T-cell (primary cell): ENCODE data around the gene TMEM178B. TPM values are rescaled to one million over a fixed set of nuclear protein-coding genes. Genes with fewer than 3 reads are reported as not detected.

Source experiments
- ATAC-seq, 4 experiments: fragments of 200-7000 bp in 3 of 4; fragments of 150-1000 bp in 1 of 4; cut with Tn5 transposase; replicated peaks in 1 of 4; 1 replicate in 3 of 4; 2 replicates in 1 of 4; pipeline ENCODE4 v1.10.0; 2021; ENCODE audit warnings: moderate library complexity in 3 of 4, mild to moderate bottlenecking in 2 of 4, moderate number of reproducible peaks in 1 of 4
- CTCF ChIA-PET, 2 donors: fragments of 300-600 bp; sonication (Branson Sonifier 250); formaldehyde crosslinking; loops; one replicate each; lab custom pipeline; 2022; ENCODE audit warnings: antibody characterized with exemption in 2 of 2; lab: Charles Lee
- POLR2A ChIA-PET, 2 donors: fragments of 300-600 bp; sonication (Branson Sonifier 250); formaldehyde crosslinking; loops; one replicate each; lab custom pipeline; 2022; ENCODE audit warnings: antibody characterized with exemption in 2 of 2; lab: Charles Lee
- DNase-seq, 35 experiments: peaks; one replicate each; pipeline versions ENCODE4 v3.0.0 to v3.0.0-alpha.2; 2013 to 2023
- H3K27ac ChIP-seq: one replicate; pipeline ENCODE4 v1.5.1; 2013; ENCODE audit warnings: low read length
- H3K27me3 ChIP-seq, 2 experiments: replicated peaks in 1 of 2; 1 replicate in 1 of 2; 2 replicates in 1 of 2; pipeline versions ENCODE4 v1.6.1 to v1.7.0; 2013; ENCODE audit warnings: low read length in 1 of 2, mixed read lengths in 1 of 2; ENCODE audit not compliant: control insufficient read depth in 2 of 2, insufficient read depth in 2 of 2; ENCODE audit errors: extremely low read depth in 1 of 2
- H3K36me3 ChIP-seq, 2 donors: 1 replicate in 1 of 2; 2 replicates in 1 of 2; pipeline versions ENCODE4 v1.6.1 to v1.7.0; 2013; ENCODE audit warnings: low read length in 1 of 2; ENCODE audit not compliant: control insufficient read depth in 2 of 2, insufficient read depth in 1 of 2; ENCODE audit errors: extremely low read depth in 1 of 2
- H3K4me1 ChIP-seq, 2 experiments: 1 replicate in 1 of 2; 2 replicates in 1 of 2; pipeline versions ENCODE4 v1.6.1 to v1.7.0; 2013; ENCODE audit warnings: low read length in 2 of 2, mixed read lengths in 1 of 2; ENCODE audit not compliant: insufficient read depth in 2 of 2, control insufficient read depth in 1 of 2; ENCODE audit errors: extremely low read depth in 1 of 2
- H3K4me3 ChIP-seq, 2 donors: 1 replicate in 1 of 2; 2 replicates in 1 of 2; pipeline versions ENCODE4 v1.5.1 to v1.7.0; 2013; ENCODE audit warnings: mild to moderate bottlenecking in 2 of 2, low read length in 1 of 2, moderate library complexity in 1 of 2; ENCODE audit not compliant: control insufficient read depth in 1 of 2; ENCODE audit errors: extremely low read depth in 1 of 2
- H3K9me3 ChIP-seq: 2 replicates; pipeline ENCODE4 v1.7.0; 2013
- H3K27ac Mint-ChIP-seq, 2 donors: one replicate each; pipeline ENCODE4 v1.8.0; 2020 to 2021; ENCODE audit warnings: mild to moderate bottlenecking in 2 of 2, mixed read lengths in 2 of 2
- H3K27me3 Mint-ChIP-seq, 2 donors: one replicate each; pipeline ENCODE4 v1.8.0; 2021 to 2022; ENCODE audit warnings: mixed read lengths in 2 of 2
- H3K36me3 Mint-ChIP-seq: one replicate; pipeline ENCODE4 v1.8.0; 2021; ENCODE audit warnings: mixed read lengths
- H3K4me1 Mint-ChIP-seq, 3 donors: one replicate each; pipeline ENCODE4 v1.8.0; 2020 to 2022; ENCODE audit warnings: mixed read lengths in 3 of 3, mild to moderate bottlenecking in 1 of 3
- H3K4me3 Mint-ChIP-seq, 3 donors: one replicate each; pipeline ENCODE4 v1.8.0; 2020 to 2022; ENCODE audit warnings: mild to moderate bottlenecking in 3 of 3, mixed read lengths in 3 of 3, moderate library complexity in 3 of 3
- H3K9me3 Mint-ChIP-seq, 3 donors: one replicate each; pipeline ENCODE4 v1.8.0; 2020 to 2022; ENCODE audit warnings: mixed read lengths in 3 of 3
- WGBS: methylation state at CpG from one replicate; pipeline ENCODE4 v1.1.5; 2013; ENCODE audit warnings: missing lambda C conversion rate; ENCODE audit not compliant: insufficient coverage; 5-methylcytosine and 5-hydroxymethylcytosine counted together
- total RNA-seq, 35 experiments: library from RNA in 6 of 35; stranded (reverse) in 6 of 35; fragments of 120-200 nt in 1 of 35; gene quantifications; one replicate each; pipeline versions ENCODE4 v1.2.1 to v1.2.4 and lab custom pipeline; 2013 to 2026

Gene TMEM178B
- total RNA-seq, 5 donors from 2014 or later (not counting 1 experiment from before 2014, with no cell fraction given), result 0.14 to 0.86 (median 0.32) TPM

GRCh38 chr7:141312828-141313521 is 239.1 kb downstream of the TMEM178B start:
- Histone ChIP-seq H3K4me3 (no peak overlapping the region), H3K9me3 (no peaks in the 10 kb centered on the region), H3K27me3 (peaks cover 0 to 4% of the 10 kb centered on the region in 2 experiments), H3K36me3 (no peaks in the 10 kb centered on the region), H3K27ac (no peak overlapping the region), H3K4me1 (no peaks in the 10 kb centered on the region)
- H3K4me3 Mint-ChIP-seq, result no peak overlapping the region
- ChIA-PET CTCF (no interaction called here), POLR2A (no interaction called here)
- no peaks in the 10 kb centered on the region for H3K9me3 Mint-ChIP-seq
- H3K36me3 Mint-ChIP-seq, result no peaks in the 10 kb centered on the region
- DNase-seq (no peak), ATAC-seq (no peak)
- H3K27ac Mint-ChIP-seq, result no peak overlapping the region
- no peaks in the 10 kb centered on the region for H3K4me1 Mint-ChIP-seq
- WGBS, result 0% methylated on average over 1 of the region's 2 CpGs
- H3K27me3 Mint-ChIP-seq, result peaks cover 1% of the 10 kb centered on the region in 2 donors

- Histone ChIP-seq H3K4me3 (no peak overlapping the region), H3K9me3 (no peaks in the 10 kb centered on the region), H3K4me1 (no peaks in the 10 kb centered on the region), H3K36me3 (no peaks in the 10 kb centered on the region), H3K27me3 (no peaks in the 10 kb centered on the region), H3K27ac (no peak overlapping the region)
- no peaks in the 10 kb centered on the region for H3K9me3 Mint-ChIP-seq
- ATAC-seq, result no peak
- ChIA-PET POLR2A (no interaction called here), CTCF (no interaction called here)
- no peaks in the 10 kb centered on the region for H3K36me3 Mint-ChIP-seq
- no peak overlapping the region for H3K27ac Mint-ChIP-seq
- no peaks in the 10 kb centered on the region for H3K4me1 Mint-ChIP-seq
- WGBS, result 93% methylated on average over 4 of the region's 5 CpGs
- DNase-seq, result no peak
- no peaks in the 10 kb centered on the region for H3K27me3 Mint-ChIP-seq
- no peak overlapping the region for H3K4me3 Mint-ChIP-seq
Measured at GRCh38 chr7:141313896-141314295, 240.0 kb downstream of the TMEM178B start.

- ChIA-PET CTCF (interaction anchor here in 1 of 2 donors (0.7 kb wide), 1 partner anchor 185 kb away, joined by 3 read pairs; no protein-coding TSS in a partner anchor), POLR2A (no interaction called here)
- no peaks in the 10 kb centered on the region for H3K4me1 Mint-ChIP-seq
- no peak overlapping the region for H3K27ac Mint-ChIP-seq
- DNase-seq, result no peak
- peaks cover 2 to 7% of the 10 kb centered on the region in 2 donors for H3K27me3 Mint-ChIP-seq
- Histone ChIP-seq H3K4me3 (no peak overlapping the region), H3K27ac (no peak overlapping the region), H3K27me3 (no peaks in the 10 kb centered on the region), H3K9me3 (no peaks in the 10 kb centered on the region), H3K4me1 (no peaks in the 10 kb centered on the region), H3K36me3 (no peaks in the 10 kb centered on the region)
- H3K4me3 Mint-ChIP-seq, result no peak overlapping the region
- no peaks in the 10 kb centered on the region for H3K36me3 Mint-ChIP-seq
- H3K9me3 Mint-ChIP-seq, result no peaks in the 10 kb centered on the region
- WGBS, result 77% methylated on average over 2 of the region's 3 CpGs
- no peak for ATAC-seq
Measured at GRCh38 chr7:141317033-141317585, 243.2 kb downstream of the TMEM178B start.

DNA sequence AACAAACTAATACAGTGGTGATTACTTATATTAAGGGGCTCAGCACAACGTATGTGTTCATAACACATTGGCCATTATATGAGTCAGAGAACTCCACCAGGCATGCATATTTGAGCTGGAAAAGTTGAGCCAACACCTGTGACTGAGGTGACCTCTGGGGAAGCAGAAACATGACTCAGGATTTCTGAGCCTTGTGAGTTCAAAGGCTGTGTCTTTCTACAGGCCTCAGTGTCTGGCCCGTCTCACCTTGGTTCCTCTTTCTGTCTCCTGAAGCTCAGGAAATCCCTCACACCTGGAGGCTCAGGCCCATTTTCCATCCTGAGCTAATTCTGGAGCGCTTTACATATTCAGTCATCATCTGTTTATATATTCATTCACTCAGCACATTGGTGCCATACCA is 246.4 kb downstream of the TMEM178B start:
- CTCF ChIA-PET, result no interaction called here
- no peaks in the 10 kb centered on the region for H3K9me3 ChIP-seq
- Mint-ChIP-seq H3K4me1 (no peaks in the 10 kb centered on the region), H3K27ac (no peak overlapping the region), H3K27me3 (peaks cover 4 to 12% of the 10 kb centered on the region in 2 donors), H3K4me3 (no peak overlapping the region), H3K9me3 (no peaks in the 10 kb centered on the region), H3K36me3 (no peaks in the 10 kb centered on the region)
- H3K27ac ChIP-seq, result no peak overlapping the region
- no peaks in the 10 kb centered on the region for H3K27me3 ChIP-seq
- no peak overlapping the region for H3K4me3 ChIP-seq
- no peak for ATAC-seq
- 25% methylated on average over 1 of the region's 3 CpGs for WGBS
- POLR2A ChIA-PET, result no interaction called here
- H3K4me1 ChIP-seq, result no peaks in the 10 kb centered on the region
- no peaks in the 10 kb centered on the region for H3K36me3 ChIP-seq
- no peak for DNase-seq

DNA sequence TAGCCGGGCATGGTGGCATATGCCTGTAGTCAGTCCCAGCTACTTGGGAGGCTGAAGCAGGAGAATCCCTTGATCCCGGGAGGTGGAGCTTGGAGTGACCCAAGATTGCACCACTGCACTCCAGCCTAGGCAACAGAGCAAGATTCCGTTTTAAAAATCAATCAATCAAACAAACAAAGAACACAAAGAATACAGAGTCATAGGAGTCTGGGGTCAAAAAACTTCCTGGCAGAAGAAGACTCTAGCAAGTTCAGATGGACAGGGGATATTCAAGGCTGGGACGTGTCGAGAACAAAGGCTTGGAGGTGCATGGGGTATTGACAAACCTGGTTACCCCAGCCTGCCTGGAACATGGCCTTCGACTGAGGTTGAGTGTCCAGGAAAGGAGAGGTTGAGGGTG is 248.5 kb downstream of the TMEM178B start:
- H3K9me3 Mint-ChIP-seq, result no peaks in the 10 kb centered on the region
- H3K4me1 Mint-ChIP-seq, result no peaks in the 10 kb centered on the region

GRCh38 chr7:141323826-141324225 is 250.0 kb downstream of the TMEM178B start:
- Mint-ChIP-seq H3K4me3 (no peak overlapping the region), H3K9me3 (no peaks in the 10 kb centered on the region), H3K27me3 (peaks cover 4 to 12% of the 10 kb centered on the region in 2 donors), H3K36me3 (no peaks in the 10 kb centered on the region), H3K27ac (no peak overlapping the region), H3K4me1 (no peaks in the 10 kb centered on the region)
- ChIA-PET CTCF (no interaction called here), POLR2A (no interaction called here)
- H3K36me3 ChIP-seq, result no peaks in the 10 kb centered on the region
- no peak overlapping the region for H3K27ac ChIP-seq
- no peak for ATAC-seq
- WGBS, result 70% methylated on average over 4 of the region's 4 CpGs
- H3K4me1 ChIP-seq, result no peaks in the 10 kb centered on the region
- no peaks in the 10 kb centered on the region for H3K9me3 ChIP-seq
- H3K27me3 ChIP-seq, result no peaks in the 10 kb centered on the region
- no peak overlapping the region for H3K4me3 ChIP-seq
- DNase-seq, result no peak

More for the DNA sequence above, 248.5 kb downstream of the TMEM178B start:
- WGBS, result 96% methylated on average over 4 of the region's 6 CpGs
- Histone ChIP-seq H3K4me3 (no peak overlapping the region), H3K27me3 (no peaks in the 10 kb centered on the region), H3K36me3 (no peaks in the 10 kb centered on the region), H3K27ac (no peak overlapping the region), H3K4me1 (no peaks in the 10 kb centered on the region), H3K9me3 (no peaks in the 10 kb centered on the region)
- DNase-seq, result no peak
- ChIA-PET POLR2A (no interaction called here), CTCF (interaction anchor here in 1 of 2 donors (0.6 kb wide), 1 partner anchor 15 kb away, joined by 3 read pairs; no protein-coding TSS in a partner anchor)
- no peak overlapping the region for H3K4me3 Mint-ChIP-seq
- no peak for ATAC-seq
- H3K36me3 Mint-ChIP-seq, result no peaks in the 10 kb centered on the region
- H3K27ac Mint-ChIP-seq, result no peak overlapping the region
- peaks cover 4 to 12% of the 10 kb centered on the region in 2 donors for H3K27me3 Mint-ChIP-seq
